GM18505 (cell line): ENCODE measurements around the gene HIPK2.

Source experiments
- ATAC-seq: cut with Tn5 transposase; IDR thresholded peaks from one replicate; pipeline ENCODE4 v1.9.1; 2021; ENCODE audit not compliant: unreplicated experiment
- POLR2A ChIP-seq: IDR thresholded peaks from 4 replicates; pipeline ENCODE4 v1.6.1; 2011; ENCODE audit warnings: borderline replicate concordance; ENCODE audit not compliant: insufficient read depth, insufficient read length; ENCODE audit errors: extremely low read depth

Gene HIPK2

GRCh38 chr7:139571651-139572050 is 206.1 kb downstream of the HIPK2 start:
- TF ChIP-seq POLR2A, result no peak
- ATAC-seq, result no peak

- no peak for TF ChIP-seq POLR2A
Measured at GRCh38 chr7:139571190-139571589, 206.6 kb downstream of the HIPK2 start.

GRCh38 chr7:139570626-139571025 is 207.2 kb downstream of the HIPK2 start:
- no peak for TF ChIP-seq POLR2A
- no peak for ATAC-seq

More at GRCh38 chr7:139571190-139571589, 206.6 kb downstream of the HIPK2 start:
- ATAC-seq, result no peak

- ATAC-seq, result no peak
- TF ChIP-seq POLR2A, result no peak
Measured at GRCh38 chr7:139570119-139570518, 207.7 kb downstream of the HIPK2 start.

- ATAC-seq, result no peak
- no peak for TF ChIP-seq POLR2A
Measured at GRCh38 chr7:139568813-139569490, 208.8 kb downstream of the HIPK2 start.

GRCh38 chr7:139568346-139568675 is 209.5 kb downstream of the HIPK2 start:
- ATAC-seq, result no peak
- TF ChIP-seq POLR2A, result no peak

GRCh38 chr7:139567647-139568345 is 210.0 kb downstream of the HIPK2 start:
- no peak for TF ChIP-seq POLR2A
- ATAC-seq, result no peak

GRCh38 chr7:139566736-139567646 is 210.8 kb downstream of the HIPK2 start:
- TF ChIP-seq POLR2A, result no peak
- ATAC-seq, result no peak

GRCh38 chr7:139566075-139566474 is 211.7 kb downstream of the HIPK2 start:
- no peak for ATAC-seq
- no peak for TF ChIP-seq POLR2A

GRCh38 chr7:139563856-139564255 is 213.9 kb downstream of the HIPK2 start:
- ATAC-seq, result no peak

GRCh38 chr7:139562961-139563565 is 214.7 kb downstream of the HIPK2 start:
- ATAC-seq, result no peak
- no peak for TF ChIP-seq POLR2A

More at GRCh38 chr7:139563856-139564255, 213.9 kb downstream of the HIPK2 start:
- no peak for TF ChIP-seq POLR2A

GRCh38 chr7:139562491-139562890 is 215.3 kb downstream of the HIPK2 start:
- no peak for TF ChIP-seq POLR2A
- ATAC-seq, result no peak

- ATAC-seq, result no peak
- no peak for TF ChIP-seq POLR2A
Measured at GRCh38 chr7:139560678-139561077, 217.1 kb downstream of the HIPK2 start.
